Stimulated activated CD4-positive, alpha-beta T cell treated with anti-CD3 and anti-CD28 coated beads, Interleukin-1b, Interleukin-23, amount 100 ng/mL, for 24 hours (primary cell): ENCODE results near the gene ZNF148.

ENCODE experiments used
- DNase-seq, 4 experiments: peaks; one replicate each; pipeline ENCODE4 v3.0.0-alpha.2; 2020; ENCODE audit warnings: low read depth in 4 of 4, low spot score in 1 of 4

The ZNF148 gene

DNA sequence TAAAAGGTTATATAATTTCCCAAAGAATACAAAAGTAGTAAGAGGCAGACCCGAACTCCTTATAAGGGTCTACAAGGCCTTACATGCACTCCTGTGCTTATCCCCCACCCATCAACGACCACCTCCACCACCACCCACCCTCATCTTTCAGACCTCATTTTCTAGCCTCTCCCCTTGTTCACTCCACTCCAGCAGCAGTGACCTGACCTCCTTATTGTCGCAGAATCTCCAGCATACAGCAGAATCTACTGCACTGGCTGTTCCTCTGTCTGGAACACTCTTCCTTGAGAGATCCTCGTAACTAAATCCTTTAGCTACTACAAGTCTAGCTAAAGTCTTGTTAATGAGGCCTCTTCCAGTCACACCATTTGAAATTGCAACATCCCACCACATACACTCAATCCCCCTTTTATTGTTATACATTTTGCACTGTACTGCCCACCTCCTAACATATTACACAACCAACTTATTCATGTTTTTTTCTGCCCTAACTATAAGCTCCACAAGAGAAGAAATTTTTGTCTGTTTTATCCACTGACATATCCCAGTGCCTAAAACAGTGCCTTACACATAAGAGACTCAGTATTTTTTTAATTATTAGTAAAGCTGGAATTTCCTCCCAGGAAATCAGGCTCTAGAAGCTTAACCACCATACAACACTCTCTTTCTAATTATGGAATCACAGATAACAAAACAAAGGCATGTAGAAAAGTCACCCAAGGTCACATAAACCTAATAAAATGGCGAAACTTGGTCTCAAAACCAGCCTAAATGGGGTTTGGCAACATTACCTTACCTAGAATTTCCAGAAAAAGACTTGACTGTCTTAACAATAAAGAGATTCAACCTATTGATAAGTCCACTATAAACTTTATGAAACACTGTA is 40.2 kb downstream of the ZNF148 start:
- DNase-seq: no peak

DNA sequence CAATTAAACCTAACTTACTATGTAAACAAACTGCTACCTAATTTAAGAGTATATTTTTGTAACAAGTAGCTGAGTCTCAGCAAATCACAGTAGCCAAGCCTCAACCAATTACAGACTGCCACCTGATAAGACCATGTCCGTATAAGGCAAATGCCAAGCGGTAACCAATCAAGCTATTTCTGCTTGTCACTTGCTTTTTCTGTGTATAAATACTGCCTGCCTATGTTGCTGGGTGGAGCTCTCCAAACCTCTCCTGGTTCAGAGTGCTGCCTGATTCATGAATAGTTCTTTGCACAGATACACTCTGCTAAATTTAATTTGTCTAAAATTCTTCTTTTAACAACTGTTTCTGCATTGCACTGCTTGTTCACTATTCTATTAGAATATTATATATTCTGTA is 42.6 kb downstream of the ZNF148 start:
- no peak for DNase-seq

DNA sequence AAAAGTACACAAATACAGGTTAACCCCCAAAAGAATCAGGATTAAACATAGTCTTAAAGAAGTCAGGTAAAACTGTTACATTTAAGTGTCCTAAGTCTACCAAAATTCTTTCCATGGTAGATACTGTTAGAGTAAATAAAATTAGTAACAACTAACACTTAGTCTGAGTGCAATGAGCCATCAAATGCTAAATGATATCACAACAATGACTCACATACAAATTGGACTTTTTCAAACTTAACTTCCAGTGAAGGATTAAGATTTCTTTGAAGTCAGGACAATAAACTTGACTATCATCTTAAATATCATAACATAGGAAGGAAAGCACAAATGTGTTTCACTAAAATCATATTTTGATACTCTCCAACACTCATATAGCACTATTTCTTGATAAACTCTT is 43.9 kb downstream of the ZNF148 start:
- no peak for DNase-seq

DNA sequence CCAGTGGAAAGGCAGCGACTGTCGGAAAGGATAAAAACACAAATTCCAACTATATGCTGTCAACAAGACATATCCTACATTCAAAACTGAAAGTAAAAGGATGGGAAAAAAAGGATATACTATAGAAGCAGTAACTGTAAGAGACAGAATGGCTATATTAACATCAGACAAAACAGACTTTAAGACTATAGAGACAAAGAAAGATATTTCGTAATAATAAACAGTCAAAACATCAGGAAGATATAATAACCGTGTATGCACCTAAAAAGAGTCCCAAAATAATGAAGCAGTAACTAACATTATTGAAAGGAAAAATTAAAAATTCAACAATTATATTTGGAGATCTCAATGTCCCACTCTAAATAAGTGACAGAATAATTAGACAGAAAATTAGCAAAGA is 48.2 kb downstream of the ZNF148 start:
- no peak for DNase-seq

DNA sequence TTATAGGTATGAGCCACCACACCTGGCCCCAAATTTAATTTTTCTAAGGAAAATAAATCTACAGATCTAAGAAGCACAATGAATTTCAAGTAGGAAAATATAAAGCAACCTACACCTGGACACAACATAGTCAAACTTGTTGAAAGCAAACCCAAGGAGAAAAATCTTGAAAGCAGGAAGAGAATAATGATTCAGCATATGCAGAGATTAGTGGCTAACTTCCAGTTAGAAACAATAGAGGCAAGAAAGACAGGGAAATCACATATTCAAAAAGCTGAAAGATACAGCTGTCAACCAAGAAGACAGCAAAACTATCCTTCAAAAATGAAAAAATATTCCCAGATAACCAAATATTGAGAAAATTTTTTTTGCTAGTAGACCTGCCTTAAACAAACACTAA is 49.4 kb downstream of the ZNF148 start:
- no peak for DNase-seq

DNA sequence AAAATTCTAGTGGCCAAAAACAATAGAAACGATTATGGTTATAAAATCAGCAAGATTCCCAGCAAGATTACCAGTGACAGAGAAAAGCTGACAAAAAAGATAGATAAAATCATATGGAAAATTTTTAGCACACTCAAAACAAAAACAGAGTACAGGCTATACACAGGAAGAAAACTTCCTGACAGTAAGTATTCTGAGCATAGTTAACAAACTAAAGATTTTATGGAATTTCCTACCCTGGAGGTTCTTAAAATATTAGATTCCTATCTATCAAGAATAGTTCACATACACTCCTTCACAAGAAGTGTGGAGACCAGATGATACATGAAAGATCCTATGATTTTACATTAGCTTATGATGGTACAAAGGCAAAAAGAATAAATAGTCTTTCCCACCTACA is 50.8 kb downstream of the ZNF148 start:
- no peak for DNase-seq

DNA sequence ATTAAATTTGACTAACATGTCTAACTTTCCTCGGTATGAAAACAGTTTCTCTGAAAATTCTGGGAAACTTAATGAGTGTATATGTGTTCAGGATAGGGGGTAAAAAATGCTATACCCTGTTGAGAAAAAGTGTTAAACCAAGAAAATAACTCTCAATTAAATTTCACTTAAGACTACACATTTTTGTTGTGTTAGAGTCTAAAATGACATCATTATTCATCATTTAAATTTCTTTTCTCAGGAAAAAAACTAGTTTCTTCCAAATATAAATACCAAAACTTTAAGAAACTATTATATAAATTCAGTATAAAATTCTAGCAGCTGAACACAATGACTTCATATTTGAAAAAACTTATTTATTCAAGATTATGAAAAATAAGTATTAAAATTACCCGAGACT is 52.2 kb downstream of the ZNF148 start:
- no peak for DNase-seq

DNA sequence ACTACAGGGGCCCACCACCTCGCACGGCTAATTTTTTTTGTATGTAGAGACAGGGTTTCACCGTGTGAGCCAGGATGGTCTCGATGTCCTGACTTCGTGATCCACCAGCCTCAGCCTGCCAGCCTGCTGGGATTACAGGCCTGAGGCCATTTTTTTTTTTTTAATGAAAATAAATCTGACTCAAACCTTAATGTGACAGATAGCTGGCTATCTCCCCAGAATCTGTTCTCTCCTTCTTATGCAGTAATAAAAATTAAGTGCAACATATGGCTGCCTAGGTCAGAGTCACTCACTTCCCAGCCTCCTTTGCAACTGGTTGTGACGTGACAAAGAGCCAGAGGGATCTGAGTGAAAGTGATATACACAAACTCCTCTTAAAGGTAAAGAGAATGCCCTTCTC is 53.0 kb downstream of the ZNF148 start:
- no peak for DNase-seq

DNA sequence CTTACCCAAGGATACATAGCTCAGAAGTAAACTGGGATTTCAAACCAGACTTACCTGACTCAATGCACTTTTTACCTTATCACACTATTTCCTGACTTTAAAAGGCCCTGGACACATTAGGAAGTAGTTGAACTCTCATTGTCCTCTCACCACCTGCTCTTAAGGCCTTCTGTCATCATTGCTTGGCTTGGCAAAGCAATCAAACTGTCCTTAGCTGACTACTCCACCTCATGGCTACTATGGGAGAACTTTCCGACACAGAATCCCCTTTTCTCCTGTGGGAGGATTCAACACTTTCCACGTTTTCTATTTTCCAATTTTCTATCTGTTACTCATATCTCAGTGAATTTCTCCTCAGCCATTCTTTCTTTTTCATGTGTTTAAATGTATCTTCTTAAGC is 55.4 kb downstream of the ZNF148 start:
- no peak for DNase-seq

DNA sequence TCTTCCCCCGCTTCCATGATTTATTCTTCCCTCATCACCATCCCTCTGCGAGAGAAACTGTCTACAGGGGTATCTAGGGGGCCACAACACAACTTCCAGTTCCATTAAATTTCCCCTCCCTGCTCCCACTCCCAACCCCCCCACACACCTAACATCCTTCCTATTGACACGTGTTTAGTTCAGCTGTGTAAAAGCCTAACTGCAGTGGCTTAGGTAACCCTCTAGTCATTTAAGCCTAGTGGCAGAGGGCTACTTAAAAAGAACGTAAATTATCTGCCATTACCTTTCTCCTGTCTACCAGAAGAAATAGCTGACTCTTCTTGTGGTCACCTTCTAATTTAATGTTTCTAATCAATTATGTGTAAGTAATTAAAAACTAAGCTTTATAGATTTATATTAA is 56.3 kb downstream of the ZNF148 start:
- DNase-seq: no peak

DNA sequence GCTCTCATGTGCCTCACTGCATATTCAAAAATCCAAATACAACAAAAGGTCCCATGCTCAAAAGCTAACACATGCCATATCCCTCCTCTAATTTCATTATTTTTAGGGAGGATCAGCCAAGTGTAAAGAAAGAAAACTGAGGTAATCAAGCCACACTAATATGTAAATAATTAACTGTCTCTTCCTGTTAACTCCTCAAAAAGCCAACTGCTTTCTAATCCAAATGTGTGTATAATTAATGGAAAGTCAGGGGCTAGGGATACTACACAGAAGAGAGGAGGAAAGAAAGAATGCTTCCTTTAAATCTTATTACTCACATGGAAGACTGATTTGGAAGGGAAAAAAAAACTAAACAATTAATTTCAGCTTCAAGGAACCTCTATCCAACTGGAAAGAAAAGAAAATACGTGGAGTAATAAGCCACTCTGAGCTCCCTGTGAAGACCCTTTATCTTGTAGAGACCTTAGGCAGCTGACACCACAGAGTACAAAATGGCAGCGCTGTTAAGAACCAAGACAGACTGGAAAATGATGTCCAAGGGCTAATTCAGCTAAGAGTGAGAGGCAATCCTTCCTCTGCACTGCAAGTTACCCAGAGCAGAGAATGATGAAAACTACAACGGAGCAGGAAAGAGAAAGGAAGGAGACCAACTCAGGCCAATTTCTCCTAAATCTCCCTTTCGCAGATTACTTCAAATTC is 56.8 kb downstream of the ZNF148 start:
- no peak for DNase-seq

DNA sequence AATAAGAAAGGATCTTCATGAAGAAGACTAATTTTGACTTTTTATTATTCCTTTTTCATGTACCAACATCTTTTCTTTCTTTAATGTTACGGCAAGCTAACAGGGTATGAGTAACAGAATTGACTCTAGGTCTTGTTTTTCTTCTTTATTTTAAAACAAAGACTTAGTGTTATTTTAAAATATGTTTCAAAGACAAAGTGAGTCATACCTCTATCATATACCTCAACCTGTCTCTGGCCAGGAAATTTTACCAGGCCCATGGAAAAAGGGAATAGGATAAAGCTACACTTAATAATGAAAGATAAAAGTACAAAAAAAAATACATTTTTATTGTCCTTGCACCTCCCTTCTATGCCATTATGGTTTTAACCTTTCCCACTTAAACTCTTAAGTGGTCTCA is 57.4 kb downstream of the ZNF148 start:
- DNase-seq: no peak

DNA sequence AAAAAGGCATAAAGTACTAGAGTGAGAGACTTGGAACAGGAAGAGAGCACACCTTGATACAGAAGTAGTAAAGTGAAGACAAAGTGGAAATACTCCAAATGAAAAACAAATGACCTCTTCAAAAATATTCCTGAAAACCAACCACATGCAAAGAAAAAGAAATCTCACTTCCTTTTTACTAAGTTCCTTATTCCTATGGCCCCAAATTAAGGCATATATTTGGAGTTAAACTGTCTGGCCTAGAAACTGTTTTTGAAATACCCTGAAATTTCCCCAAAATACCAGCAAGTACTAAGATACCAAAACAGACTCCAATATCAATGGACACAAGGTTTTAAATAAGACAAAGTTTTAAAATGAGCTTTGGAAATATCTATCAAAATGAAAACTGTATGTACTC is 58.2 kb downstream of the ZNF148 start:
- no peak for DNase-seq

DNA sequence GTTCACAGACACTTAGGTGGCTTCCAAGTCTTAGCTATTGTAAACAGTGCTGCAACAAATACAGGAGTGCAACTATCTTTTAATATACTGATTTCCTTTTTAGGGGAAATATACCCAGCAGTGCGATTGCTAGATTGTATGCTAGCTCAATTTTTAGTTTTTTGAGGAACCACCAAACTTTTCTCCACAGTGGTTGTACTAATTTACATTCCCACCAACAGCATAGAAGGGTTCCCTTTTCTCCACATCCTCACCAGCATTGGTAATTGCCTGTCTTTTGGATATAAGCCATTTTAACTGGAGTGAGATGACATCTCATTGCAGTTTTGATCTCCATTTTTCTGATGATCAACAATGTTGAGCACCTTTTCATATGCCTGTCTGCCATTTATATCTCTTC is 58.9 kb downstream of the ZNF148 start:
- DNase-seq: no peak

DNA sequence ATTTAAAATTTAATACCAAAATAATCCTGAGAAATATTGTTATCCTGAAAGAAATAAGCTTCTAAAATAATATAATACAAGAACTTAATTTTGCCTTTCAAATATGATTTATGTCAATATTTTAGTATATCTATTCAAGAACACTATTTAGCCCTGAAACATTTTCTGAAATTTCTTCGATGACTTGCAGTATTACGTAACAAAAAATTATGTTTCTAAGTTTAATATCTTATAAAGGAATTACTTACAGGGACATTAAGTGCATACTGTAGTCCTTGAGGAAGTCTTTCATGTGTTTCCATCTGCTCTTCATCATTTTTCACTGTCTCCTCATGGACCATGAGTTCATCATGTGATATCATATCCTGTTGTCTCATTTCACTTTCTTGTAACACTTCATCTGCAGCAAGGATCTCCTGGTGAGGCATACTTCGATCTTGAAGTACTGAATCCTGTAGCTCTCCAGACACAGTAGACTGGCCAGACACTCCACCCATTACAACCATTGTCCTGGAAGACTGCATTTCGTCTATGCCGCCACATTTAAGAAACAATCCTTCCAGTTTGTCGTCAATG is 62.0 kb downstream of the ZNF148 start:
- no peak for DNase-seq

DNA sequence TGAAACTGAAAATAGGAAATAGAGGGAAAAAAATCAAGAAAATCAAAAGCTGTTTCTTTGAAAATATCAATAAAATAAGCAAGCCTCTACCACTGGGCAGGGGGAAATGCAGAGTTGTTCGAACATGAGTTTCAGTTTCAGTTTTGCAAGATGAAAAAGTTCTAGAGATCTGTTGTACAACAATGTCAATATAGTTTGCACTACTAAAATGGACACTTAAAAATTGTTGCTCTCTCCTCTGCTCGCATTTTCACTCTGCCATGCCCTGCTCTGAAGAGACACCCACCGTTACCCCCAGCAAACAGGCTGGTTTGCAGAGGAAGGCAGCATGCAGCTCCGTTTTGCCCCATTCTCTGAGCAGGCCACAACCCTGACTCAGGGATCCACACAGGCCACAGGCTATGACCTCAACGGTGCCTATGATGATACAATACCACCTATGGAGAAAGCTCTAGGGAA is 64.5 kb downstream of the ZNF148 start:
- peak in 2 of 4 experiments; percentile 17 to 21 for DNase-seq

DNA sequence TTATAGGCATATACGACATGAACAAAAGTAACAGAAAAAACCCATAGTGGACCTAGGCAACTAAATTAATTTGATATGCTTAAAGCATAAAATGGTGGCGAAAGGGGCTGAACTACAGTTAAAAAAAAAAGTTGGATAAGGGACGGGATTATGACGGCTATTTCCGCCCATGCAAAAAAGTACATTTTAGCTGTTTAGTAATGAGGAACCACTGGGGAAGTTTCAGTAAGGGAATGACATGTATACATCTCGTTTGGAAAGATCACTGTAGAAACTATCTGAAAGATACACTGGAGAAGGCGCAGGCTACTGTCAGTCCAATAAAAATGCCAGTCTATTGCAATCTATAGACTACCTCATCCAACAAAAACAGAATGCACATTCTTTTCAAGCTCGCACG is 65.6 kb downstream of the ZNF148 start:
- DNase-seq: no peak

DNA sequence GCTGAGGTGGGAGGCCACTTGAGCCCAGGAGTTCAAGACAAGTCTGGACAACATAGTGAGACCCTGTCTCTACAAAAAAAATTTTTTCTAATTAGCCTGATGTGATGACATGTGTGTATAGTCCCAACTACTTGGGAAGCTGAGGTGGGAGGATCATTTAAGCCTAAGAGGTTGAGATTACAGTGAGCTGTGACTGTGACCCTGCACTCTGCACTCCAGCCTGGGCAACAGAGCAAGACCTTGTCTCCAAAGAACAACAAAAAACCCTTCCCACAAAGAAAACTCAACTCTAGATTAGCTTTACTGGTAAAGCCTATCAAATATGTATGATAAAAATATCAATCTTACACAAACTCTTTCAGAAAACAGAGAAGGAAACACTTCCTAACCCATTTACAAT is 68.5 kb downstream of the ZNF148 start:
- no peak for DNase-seq

DNA sequence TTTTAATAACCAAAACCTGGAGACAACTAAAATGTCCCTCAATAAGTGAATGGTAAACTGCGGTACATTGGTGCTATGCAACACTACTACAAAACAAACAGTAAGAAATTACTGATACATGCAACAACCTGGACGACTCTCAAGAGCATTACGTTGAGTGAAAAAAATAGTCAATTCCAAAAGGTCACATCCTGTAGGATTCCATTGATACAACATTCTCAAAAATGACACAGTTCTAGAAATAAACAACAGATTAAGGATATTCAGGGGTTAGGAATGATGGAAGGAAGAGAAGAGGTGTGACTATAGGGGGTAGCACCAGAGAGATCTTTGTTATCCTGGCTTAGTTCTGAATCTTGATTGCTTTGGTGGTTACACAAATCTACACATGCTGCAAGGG is 72.2 kb downstream of the ZNF148 start:
- DNase-seq: no peak

DNA sequence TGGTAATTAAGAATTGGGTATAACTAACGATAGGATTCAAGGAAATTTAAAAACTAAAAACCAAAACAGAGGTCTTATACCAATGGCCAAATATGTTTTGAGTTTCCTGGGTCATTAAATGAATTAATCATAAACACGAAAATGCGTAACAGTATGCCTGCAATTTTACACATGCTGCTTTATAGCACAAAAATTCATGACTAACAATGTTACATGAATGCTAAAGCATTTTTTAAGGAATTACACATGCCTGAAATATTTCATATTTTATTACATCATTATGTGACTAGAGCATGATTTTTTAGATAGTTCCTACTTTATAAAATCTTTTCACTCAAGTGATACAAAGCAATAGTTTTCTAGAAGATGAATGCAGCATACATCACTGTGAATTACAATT is 74.7 kb downstream of the ZNF148 start:
- DNase-seq: no peak

DNA sequence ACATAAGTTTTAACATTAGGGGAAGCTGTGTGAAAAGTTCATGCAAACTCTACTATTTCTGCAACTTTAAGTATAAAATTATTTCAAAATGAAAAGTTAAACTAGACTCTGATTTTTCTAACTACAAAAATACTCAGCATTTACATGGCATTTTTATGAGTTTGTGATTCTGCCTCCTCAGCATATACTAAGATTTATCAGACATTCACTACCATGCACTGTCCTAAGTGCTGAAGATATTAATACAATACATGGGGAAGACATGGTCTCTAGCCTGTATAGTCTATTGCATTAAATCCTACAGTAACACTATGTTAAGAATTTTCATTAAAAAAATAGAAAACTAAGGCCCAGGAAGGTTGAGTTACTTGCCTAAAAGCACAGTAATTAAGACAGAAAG is 80.7 kb downstream of the ZNF148 start:
- no peak for DNase-seq

DNA sequence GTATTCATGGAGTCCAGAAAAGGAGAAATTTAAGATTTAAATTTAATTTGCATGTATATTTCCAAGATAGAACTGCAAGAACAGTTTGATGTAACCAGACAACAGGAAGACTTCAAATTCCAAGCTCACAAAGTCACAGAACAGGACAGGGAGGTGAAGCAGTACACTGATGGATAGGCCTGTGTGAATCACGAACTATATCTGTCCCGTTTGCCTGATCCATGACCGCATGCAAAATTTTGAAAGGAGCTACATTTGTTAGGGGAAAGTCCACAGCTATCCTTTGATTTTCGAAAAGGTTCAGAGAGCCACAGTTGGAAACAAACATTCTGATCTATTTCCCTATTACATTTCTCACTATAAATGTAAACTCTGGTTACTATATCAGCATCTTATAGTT is 83.1 kb downstream of the ZNF148 start:
- no peak for DNase-seq
